Stimulated activated CD4-positive, alpha-beta T cell treated with anti-CD3 and anti-CD28 coated beads, TNF-alpha, amount 100 ng/mL, for 24 hours (primary cell): ENCODE results near the gene PEDS1.
"Not testable (repeated sequence)": the region's sequence is repeated elsewhere in the genome, so short reads cannot be mapped to it uniquely, and the experiment has no call there.

ENCODE experiments used
- DNase-seq, 3 experiments: peaks; one replicate each; pipeline ENCODE4 v3.0.0-alpha.2; 2020; ENCODE audit warnings: low read depth in 3 of 3

Gene PEDS1

GRCh38 chr20:50153500-50154377 lies at the start of gene PEDS1:
Gene PEDS1, minus strand, starts transcription at chr20:50153723. Its CDS starts 86 bp downstream, at chr20:50153637.
- DNase-seq = peak; percentile 63 to 84 (median 70)

- DNase-seq = no peak
Measured at GRCh38 chr20:50202677-50203076, 49.2 kb upstream of the PEDS1 start.

DNA sequence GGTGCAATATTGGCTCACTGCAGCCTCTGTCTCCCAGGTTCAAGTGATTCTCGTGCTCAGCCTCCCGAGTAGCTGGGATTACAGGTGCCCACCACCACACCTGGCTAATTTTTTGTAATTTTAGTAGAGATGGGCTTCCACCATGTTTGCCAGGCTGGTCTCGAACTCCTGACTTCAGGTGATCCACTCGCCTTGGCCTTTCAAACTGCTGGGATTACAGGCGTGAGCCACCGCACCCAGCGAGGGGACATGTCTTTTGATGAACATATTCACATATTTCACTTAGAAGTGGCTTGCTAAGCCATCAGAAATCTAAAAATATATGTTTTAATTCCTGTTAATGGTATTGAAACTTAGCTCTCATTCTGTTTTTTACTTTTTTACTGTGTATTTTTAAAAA lies 48.2 kb upstream of the PEDS1 start:
- not testable (repeated sequence) for DNase-seq

DNA sequence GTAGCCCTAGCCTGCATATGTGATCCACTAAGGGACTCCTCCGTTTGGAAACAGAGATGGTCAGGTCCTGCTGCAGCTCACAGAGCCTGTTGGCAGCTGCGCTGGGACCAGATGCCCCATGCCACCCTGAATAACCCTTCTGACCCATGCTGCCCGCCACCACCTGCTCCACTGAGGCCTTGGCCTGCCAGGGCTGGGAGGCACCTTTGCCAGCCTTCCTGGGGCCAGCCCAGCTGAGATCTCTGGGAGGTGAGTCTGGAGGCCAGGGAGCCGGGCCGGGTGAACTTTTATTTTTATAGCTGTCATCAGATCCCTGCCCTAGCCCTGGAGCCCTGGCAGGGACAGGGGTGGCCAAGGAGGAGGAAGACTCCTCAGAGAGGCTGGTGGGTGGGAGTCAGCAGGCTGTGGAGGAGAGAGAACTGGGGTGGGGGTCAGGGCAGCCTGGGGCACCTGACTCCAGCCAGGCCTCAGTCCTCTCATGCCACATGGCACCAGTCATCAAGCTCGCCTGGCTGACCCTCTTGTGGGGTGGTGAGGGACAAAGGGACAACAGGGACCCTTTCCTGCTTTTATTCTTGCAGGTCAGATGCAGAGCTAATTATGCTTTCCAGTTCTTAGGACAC lies 47.1 kb upstream of the PEDS1 start:
- no peak for DNase-seq

DNA sequence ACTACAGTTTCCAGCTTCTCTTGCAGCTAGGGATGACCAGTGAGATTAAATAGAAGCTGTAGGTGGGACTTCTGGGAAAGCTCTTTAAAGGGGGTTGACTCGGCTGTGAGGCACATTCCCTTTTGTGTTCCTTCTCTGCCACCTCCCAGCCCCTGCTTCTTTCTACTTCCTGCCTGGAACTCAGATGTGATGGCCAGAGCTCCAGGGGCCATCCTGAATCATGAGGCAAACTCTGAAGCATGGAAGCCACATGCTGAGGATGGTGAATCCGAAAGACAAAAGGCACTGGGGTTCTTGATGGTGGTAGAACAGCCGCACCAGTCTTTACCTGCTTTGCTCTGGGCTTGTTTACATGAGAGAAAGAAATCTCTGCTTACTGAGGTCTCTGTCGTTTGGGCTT lies 46.2 kb upstream of the PEDS1 start:
- no peak for DNase-seq

- DNase-seq = no peak
Measured at GRCh38 chr20:50198716-50199115, 45.2 kb upstream of the PEDS1 start.

DNA sequence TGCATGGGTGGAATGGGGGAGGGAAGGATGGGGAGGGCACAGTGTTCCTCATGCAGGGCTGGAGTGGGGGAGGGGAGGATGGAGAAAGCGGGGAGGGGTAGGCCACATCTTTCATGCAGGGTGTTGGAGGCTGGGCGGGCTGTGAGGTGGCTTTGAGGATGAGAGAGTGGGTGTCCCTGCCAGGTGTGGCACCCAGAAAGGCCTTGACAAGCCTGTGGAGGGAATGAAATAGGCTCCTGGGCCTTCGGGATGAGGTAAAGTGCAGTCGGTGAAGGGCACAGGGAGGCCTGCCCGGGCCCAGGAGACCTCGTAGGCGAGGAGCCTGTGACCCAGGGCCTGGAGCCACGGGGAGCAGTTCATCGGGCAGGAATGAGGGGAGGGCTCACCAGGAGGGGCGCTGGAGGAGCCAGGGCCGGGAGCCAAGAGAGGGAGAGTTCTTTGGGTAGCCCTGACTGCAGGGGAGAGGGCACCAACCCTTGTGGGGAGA lies 44.7 kb upstream of the PEDS1 start:
- DNase-seq = no peak

- no peak for DNase-seq
Measured at GRCh38 chr20:50197463-50198179, 44.1 kb upstream of the PEDS1 start.

- no peak for DNase-seq
Measured at GRCh38 chr20:50196896-50197295, 43.4 kb upstream of the PEDS1 start.

DNA sequence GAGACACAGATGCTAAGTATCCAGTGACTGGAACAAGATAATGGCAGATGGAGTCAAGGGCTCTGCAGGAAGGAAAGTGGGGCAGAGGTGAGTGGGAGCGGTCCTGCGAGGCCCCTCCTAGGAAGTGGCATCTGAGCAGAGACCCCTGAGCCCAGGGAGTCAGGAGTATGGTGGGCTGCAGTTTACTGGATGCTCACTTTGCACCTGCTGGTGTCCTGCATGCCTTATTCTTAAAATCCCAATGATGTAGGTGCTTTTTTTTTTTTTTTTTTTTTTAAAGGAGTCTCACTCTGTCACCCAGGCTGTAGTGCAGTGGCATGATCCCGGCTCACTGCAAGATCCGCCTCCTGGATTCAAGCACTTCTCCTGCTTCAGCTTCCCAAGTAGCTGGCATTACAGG lies 42.7 kb upstream of the PEDS1 start:
- DNase-seq = no peak

GRCh38 chr20:50195524-50196120 lies 42.1 kb upstream of the PEDS1 start:
- no peak for DNase-seq

DNA sequence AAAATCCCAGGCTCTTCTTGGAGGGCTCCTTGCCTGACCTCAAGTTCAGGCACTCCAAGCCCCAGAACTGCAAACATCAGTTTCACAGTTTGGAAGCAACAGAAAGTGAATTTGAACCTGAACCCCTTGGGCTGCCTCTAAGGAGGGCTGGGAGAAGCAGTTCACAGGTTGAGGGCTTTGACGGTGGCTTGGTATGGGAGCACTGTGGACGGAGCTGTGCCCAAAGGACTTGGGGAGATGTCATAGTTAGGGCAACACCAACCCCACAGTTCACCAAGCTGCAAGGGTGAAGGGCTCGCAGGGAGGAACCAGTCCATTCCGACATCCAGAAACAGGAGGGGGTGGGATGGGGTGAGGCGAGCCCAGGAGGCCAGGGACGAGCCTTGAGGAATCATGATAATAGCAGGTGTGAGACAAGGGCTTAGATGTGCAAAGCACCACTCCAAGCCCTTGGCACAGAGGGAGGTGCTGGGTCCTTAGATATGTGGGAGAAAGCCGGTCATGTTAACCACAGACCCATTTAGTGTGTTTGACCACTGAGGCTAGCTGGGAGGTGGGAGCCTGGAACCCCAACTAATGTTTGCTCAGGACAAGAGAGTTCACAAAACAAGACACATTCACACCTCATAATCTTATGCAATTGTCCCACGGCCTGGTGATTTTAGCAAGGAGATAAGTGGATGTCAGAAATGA lies 41.5 kb upstream of the PEDS1 start:
- DNase-seq = no peak

GRCh38 chr20:50194422-50194830 lies 40.9 kb upstream of the PEDS1 start:
- DNase-seq = no peak

- DNase-seq = no peak
Measured at GRCh38 chr20:50193836-50194421, 40.4 kb upstream of the PEDS1 start.

DNA sequence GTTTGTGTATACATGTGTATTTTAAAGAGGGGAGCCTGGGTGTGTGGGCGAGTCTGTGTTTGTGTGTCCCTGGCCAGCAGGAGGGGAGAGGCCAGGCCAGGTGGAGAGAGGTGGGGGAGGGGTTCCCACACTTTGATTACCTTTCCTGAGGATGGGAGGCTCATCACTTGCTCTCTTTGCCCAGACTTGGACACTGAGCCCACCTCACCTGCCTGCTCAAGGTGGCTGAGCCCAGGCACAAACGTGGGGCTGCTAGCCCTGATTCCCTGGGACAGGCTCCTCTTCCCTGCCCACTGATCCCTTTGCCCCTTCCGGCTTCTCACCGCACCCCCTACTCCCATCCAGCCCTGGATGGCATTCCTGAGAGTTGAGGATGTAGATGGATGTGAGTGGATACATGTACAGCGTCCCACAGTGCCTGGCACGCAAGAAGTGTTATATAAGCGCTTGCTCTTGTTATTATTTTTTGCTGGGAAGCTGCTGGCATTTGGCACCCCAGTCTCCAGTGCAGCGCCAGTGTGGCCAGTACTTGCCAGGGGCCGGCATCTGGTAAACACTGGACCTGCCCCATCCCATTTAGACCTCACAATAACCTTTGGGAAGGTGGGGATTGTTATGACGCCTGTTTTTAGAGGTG lies 39.8 kb upstream of the PEDS1 start:
- DNase-seq = no peak

- DNase-seq = peak; percentile 74 to 82 (median 75)
Measured at GRCh38 chr20:50192364-50193198, 39.1 kb upstream of the PEDS1 start.

DNA sequence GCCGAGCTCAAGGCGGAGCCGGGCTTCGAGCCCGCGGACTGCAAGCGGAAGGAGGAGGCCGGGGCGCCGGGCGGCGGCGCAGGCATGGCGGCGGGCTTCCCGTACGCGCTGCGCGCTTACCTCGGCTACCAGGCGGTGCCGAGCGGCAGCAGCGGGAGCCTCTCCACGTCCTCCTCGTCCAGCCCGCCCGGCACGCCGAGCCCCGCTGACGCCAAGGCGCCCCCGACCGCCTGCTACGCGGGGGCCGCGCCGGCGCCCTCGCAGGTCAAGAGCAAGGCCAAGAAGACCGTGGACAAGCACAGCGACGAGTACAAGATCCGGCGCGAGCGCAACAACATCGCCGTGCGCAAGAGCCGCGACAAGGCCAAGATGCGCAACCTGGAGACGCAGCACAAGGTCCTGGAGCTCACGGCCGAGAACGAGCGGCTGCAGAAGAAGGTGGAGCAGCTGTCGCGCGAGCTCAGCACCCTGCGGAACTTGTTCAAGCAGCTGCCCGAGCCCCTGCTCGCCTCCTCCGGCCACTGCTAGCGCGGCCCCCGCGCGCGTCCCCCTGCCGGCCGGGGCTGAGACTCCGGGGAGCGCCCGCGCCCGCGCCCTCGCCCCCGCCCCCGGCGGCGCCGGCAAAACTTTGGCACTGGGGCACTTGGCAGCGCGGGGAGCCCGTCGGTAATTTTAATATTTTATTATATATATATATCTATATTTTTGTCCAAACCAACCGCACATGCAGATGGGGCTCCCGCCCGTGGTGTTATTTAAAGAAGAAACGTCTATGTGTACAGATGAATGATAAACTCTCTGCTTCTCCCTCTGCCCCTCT lies 38.2 kb upstream of the PEDS1 start:
- DNase-seq = peak in 1 of 3 experiments; percentile 44

- DNase-seq = peak; percentile 31 to 63 (median 32)
Measured at GRCh38 chr20:50191065-50191543, 37.6 kb upstream of the PEDS1 start.
